HG03103 (cell line): ENCODE data around the gene PIK3R2.
A peak's percentile ranks its signal among the peaks of the same experiment; 100 is the strongest.
"Not testable (repeated sequence)": the region's sequence is repeated elsewhere in the genome, so short reads cannot be mapped to it uniquely, and the experiment has no call there.

Experiments used
- ATAC-seq: cut with Tn5 transposase; IDR thresholded peaks from one replicate; pipeline ENCODE4 v1.9.1; 2021; ENCODE audit warnings: low read depth; ENCODE audit not compliant: unreplicated experiment

Gene PIK3R2

GRCh38 chr19:18152817-18153555 is at the start of gene PIK3R2:
TSS of gene PIK3R2 (plus strand) at chr19:18153163. CDS start at chr19:18155880, 2,717 bp downstream.
- peak; percentile 64 for ATAC-seq

DNA sequence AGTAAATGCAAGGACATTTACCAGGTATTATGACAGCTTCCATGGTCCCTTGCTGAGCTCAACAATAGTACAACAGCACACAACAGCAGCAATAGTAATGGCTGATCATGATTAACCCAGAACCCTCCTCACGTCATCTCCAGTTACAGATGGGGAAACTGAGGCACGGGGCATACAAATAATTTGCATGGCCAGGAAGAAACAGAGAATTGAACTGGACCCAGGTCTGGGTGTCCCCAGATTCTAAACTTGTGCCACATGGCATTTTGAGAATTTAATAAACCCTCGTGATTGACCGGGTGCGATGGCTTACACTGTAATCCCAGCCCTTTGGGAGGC is 48.2 kb upstream of the PIK3R2 start:
- ATAC-seq = no peak

GRCh38 chr19:18105259-18105658 is 47.7 kb upstream of the PIK3R2 start:
- ATAC-seq = not testable (repeated sequence)

DNA sequence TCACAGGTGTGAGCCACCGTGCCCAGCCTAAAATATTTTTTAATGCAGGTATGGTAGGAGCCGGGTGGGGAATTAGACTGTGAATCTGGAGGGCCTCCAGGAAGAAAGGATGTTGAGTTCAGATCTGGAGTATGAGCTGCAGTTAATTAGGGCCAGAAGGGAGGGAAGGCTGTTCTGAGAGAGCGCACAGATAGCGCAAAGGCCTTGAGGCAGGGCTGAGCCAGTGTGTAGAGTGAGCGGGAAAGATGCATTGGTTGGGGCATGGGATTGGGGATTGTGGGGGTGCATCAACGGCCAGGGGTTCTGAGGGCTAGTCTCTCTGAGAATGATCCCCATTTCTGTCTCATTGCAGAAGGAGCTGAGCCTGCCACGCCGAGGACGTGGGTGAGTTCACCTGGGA is 45.7 kb upstream of the PIK3R2 start:
- no peak for ATAC-seq

- no peak for ATAC-seq
Observed at GRCh38 chr19:18108897-18109296, 44.1 kb upstream of the PIK3R2 start.

GRCh38 chr19:18109341-18109732 is 43.6 kb upstream of the PIK3R2 start:
- no peak for ATAC-seq

GRCh38 chr19:18109733-18110608 is 43.0 kb upstream of the PIK3R2 start:
- ATAC-seq = no peak

GRCh38 chr19:18110609-18111232 is 42.2 kb upstream of the PIK3R2 start:
- no peak for ATAC-seq

DNA sequence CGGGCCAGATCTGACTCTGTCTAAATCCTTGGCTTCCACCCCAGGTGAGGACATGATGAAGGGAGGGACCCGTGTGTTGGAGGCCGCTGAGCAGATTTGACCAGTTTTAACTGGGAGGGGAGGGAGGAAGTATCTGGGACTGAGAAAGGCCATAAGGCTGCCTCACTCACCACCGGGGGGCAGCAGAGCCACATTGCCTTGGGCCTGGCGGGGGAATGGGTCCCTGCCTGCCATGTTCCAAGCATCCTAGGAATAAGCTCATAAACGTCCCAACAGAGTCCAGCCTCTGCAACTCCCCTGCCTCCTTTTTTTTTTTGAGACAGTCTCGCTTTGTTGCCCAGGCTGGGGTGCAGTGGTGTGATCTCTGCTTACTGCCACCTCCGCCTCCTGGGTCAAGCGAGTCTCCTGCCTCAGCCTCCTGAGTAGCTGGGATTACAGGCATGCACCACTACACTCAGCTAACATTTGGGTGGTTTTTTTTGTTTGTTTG is 39.9 kb upstream of the PIK3R2 start:
- ATAC-seq = no peak

GRCh38 chr19:18113827-18114226 is 39.1 kb upstream of the PIK3R2 start:
- ATAC-seq = no peak

- no peak for ATAC-seq
Observed at GRCh38 chr19:18114483-18114882, 38.5 kb upstream of the PIK3R2 start.

GRCh38 chr19:18117364-18117691 is 35.6 kb upstream of the PIK3R2 start:
- no peak for ATAC-seq

- ATAC-seq = peak; percentile 70
Observed at GRCh38 chr19:18117692-18118378, 35.1 kb upstream of the PIK3R2 start.

GRCh38 chr19:18118420-18119012 is 34.4 kb upstream of the PIK3R2 start:
- ATAC-seq = no peak

DNA sequence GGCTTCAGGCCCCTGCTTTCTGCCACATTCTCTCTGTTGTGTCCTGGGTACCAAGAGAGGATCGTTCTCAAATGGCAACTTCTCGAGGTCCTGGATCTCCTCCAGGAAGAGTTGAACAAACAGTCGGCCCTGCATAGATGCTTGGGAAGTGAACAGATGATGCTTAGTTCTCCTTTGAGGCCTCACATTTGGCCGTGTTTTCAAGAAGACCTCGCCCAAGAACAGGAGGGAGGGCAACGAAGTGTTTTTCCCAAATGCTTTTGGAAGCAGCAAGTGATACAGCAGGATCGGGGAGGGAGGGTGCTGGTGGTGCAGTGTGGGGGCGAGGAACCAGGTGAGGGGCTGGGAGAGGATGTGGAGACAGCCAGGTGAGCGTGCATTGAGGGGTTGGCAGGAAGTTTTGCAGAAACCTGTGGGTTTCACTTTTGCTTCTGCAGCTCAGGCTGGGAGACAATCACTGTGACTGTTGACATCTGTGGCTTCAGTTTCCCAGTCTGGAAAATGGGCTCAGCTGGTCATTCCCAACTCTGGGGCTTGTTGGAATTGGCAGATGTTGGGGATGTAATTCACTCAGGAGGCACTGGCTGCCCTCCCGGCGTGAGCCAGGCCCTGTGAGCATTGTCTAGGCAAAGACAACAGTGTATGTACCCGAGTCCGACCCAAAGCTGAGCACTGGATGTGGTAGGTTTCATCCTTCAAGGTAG is 33.8 kb upstream of the PIK3R2 start:
- ATAC-seq = no peak

DNA sequence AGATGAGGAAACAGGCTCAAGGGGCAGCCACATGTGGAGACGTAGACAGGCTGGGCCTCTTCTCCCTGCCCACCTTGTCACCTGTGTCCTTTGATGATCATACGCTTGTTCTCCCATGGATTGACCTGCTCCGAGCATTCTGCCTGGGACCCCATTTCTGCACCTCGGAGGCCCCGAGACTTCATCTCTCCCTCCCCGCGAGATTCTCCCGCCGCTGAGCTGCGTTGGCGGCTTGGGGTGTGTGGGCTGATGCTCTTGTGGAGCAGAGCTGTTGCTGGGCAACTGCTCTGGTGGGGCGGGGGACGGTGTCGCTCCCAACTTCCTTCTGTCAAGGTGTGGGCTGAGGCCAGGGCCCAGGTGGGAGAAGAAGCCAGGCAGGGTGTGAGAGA is 33.3 kb upstream of the PIK3R2 start:
- no peak for ATAC-seq

DNA sequence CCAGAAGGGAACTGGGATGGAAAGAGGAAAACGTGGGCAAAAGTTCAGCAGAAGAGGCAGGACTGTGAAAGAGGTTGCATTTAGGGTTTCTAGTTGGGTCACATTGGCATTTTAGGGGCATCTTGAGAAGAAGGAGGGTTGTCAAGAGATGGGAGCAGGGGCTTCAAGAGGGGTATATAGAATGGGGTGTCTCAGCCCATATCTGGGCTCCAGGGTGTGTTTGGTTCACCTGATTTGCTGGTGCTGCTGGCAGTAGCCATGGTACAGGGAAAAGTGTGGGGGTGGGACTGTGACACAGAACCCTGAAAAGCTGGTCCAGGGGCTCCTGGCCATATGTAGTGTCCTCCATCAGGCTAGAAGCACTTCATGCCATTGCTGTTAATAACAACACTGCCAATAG is 32.8 kb upstream of the PIK3R2 start:
- no peak for ATAC-seq

DNA sequence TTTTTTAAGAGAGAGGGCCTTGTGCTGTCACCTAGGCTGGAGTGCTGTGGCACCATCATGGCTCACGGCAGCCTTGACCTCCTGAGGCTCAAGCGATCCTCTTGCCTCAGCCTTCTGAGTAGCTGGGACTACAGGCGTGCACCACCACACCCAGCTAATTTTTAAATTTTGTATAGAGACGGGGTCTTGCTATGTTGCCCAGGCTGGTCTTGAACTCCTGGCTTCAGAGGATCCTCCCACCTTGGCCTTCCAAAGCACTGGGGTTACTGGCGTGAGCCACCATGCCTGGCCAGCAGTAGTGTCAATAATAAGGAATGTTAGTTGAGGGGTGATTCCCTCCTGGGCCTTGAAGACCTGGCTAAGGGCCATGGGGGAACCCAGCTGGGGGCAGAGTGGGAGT is 31.8 kb upstream of the PIK3R2 start:
- no peak for ATAC-seq

DNA sequence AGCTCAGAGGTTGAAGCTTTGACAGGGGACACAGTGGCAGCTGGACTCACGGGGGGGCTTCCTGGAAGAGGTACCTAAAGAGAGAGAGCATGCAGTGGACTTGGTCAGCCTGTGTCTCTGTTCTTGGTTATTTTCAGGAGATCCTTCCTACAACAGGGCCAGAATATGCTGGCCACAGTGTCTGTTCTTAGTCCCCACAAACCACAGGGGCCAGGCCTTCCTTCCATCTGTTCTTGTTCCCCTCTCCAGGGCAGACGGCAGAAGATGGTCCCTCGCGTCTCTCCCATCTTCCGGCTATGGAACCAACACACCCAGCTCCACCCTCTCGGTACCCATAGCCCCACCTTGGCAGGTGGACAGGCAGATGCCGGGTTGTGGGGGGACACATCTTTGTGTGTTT is 30.5 kb upstream of the PIK3R2 start:
- no peak for ATAC-seq
